HepG2 (cell line): ENCODE data around the gene CCDC120. TPM values are rescaled to one million over a fixed set of nuclear protein-coding genes. Genes with fewer than 3 reads are reported as not detected.

Source experiments
- EED ChIP-seq: sonication (generic); formaldehyde crosslinking; IDR thresholded peaks from 2 replicates; pipeline ENCODE4 v1.5.0; 2020; ENCODE audit warnings: mild to moderate bottlenecking, missing genetic modification reagents
- ELF4 ChIP-seq: sonication (generic); formaldehyde crosslinking; IDR thresholded peaks from 2 replicates; pipeline ENCODE4 v1.5.0; 2020; ENCODE audit warnings: missing genetic modification reagents, mild to moderate bottlenecking, moderate library complexity, borderline replicate concordance
- HOXA9 ChIP-seq: sonication (generic); formaldehyde crosslinking; IDR thresholded peaks from 2 replicates; pipeline ENCODE4 v1.8.1; 2022; ENCODE audit warnings: missing genetic modification reagents, mild to moderate bottlenecking, moderate library complexity, borderline replicate concordance
- MTA1 ChIP-seq: sonication (generic); formaldehyde crosslinking; IDR thresholded peaks from 2 replicates; pipeline ENCODE4 v1.4.0; 2020; ENCODE audit warnings: missing genetic modification reagents, mild to moderate bottlenecking, borderline replicate concordance
- NRL ChIP-seq: sonication (generic); formaldehyde crosslinking; IDR thresholded peaks from 2 replicates; pipeline ENCODE4 v1.5.0; 2020; ENCODE audit warnings: missing genetic modification reagents, mild to moderate bottlenecking, moderate library complexity, borderline replicate concordance
- PRPF4 ChIP-seq: fragments of 200-400 bp; formaldehyde crosslinking; IDR thresholded peaks from 2 replicates; pipeline ENCODE4 v1.6.1; 2016; ENCODE audit warnings: low read length, low read depth; ENCODE audit not compliant: poor library complexity, severe bottlenecking
- RORA ChIP-seq: sonication (generic); formaldehyde crosslinking; IDR thresholded peaks from 2 replicates; pipeline ENCODE4 v1.5.0; 2020; ENCODE audit warnings: mild to moderate bottlenecking, missing genetic modification reagents, moderate library complexity
- SAFB2 ChIP-seq: sonication (generic); formaldehyde crosslinking; IDR thresholded peaks from 2 replicates; pipeline ENCODE4 v1.5.1; 2020; ENCODE audit warnings: missing genetic modification reagents, low read depth, mild to moderate bottlenecking, borderline replicate concordance
- TP53 ChIP-seq: sonication (generic); formaldehyde crosslinking; conservative IDR thresholded peaks from 2 replicates; pipeline ENCODE4 v1.4.0; 2020; ENCODE audit warnings: missing genetic modification reagents
- YEATS4 ChIP-seq: sonication (generic); formaldehyde crosslinking; IDR thresholded peaks from 2 replicates; pipeline ENCODE4 v1.4.0; 2020; ENCODE audit warnings: missing genetic modification reagents, borderline replicate concordance
- ZBTB7B ChIP-seq: sonication (generic); formaldehyde crosslinking; IDR thresholded peaks from 2 replicates; pipeline ENCODE4 v1.4.0; 2020; ENCODE audit warnings: missing genetic modification reagents
- ZFY ChIP-seq: sonication (generic); formaldehyde crosslinking; IDR thresholded peaks from 2 replicates; pipeline ENCODE4 v1.4.0; 2020; ENCODE audit warnings: missing genetic modification reagents
- ZNF136 ChIP-seq: sonication (generic); formaldehyde crosslinking; IDR thresholded peaks from 2 replicates; pipeline ENCODE4 v1.8.1; 2022; ENCODE audit warnings: low read depth, mild to moderate bottlenecking, moderate library complexity, missing genetic modification reagents
- ZNF180 ChIP-seq: sonication (generic); formaldehyde crosslinking; IDR thresholded peaks from 2 replicates; pipeline ENCODE4 v1.4.0; 2020; ENCODE audit warnings: low read depth, missing genetic modification reagents, borderline replicate concordance
- ZNF235 ChIP-seq: sonication (generic); formaldehyde crosslinking; IDR thresholded peaks from 2 replicates; pipeline ENCODE4 v1.8.1; 2023; ENCODE audit warnings: mild to moderate bottlenecking, missing genetic modification reagents, borderline replicate concordance
- ZNF431 ChIP-seq: sonication (generic); formaldehyde crosslinking; IDR thresholded peaks from 2 replicates; pipeline ENCODE4 v1.9.0; 2022; ENCODE audit warnings: missing genetic modification reagents, low read depth, mild to moderate bottlenecking, borderline replicate concordance
- ZNF530 ChIP-seq: sonication (generic); formaldehyde crosslinking; IDR thresholded peaks from 2 replicates; pipeline ENCODE4 v1.5.0; 2020; ENCODE audit warnings: low read depth, mild to moderate bottlenecking, missing genetic modification reagents
- ZNF644 ChIP-seq: IDR thresholded peaks from 2 replicates; pipeline ENCODE4 v1.6.1; 2016; ENCODE audit warnings: low read depth
- ZNF703 ChIP-seq: sonication (generic); formaldehyde crosslinking; IDR thresholded peaks from 2 replicates; pipeline ENCODE4 v1.5.1; 2020; ENCODE audit warnings: missing genetic modification reagents, mild to moderate bottlenecking, moderate library complexity, borderline replicate concordance
- polyA plus RNA-seq, 8 experiments: library from polyadenylated mRNA; depleted of rRNA in 3 of 8; stranded (reverse) in 7 of 8; unstranded in 1 of 8; fragments of >200 nt; fragmentation: Illumina TruSeq in 4 of 8; extraction: Trizol in 4 of 8; gene quantifications; 2 replicates each; pipeline versions ENCODE4 v1.2.1 to v1.2.3, GENCODE V29; 2011 to 2016; ENCODE audit warnings: low read depth in 4 of 8, missing spikeins in 1 of 8, mixed read lengths in 1 of 8; ENCODE audit not compliant: insufficient read depth in 1 of 8
- total RNA-seq, 5 experiments: library from RNA; depleted of rRNA; stranded (reverse); fragments of >200 nt; fragmentation: Illumina TruSeq; extraction: Trizol; gene quantifications; 2 replicates each; pipeline ENCODE4 v1.2.3, GENCODE V29; 2016; ENCODE audit warnings: low read depth in 1 of 5
- TF ChIP-seq, protein P1 (sequence below): sonication (generic); formaldehyde crosslinking; IDR thresholded peaks from 2 replicates; pipeline ENCODE4 v1.4.0; 2020; ENCODE audit warnings: missing genetic modification reagents
- TF ChIP-seq, protein P2 (sequence below): sonication (generic); formaldehyde crosslinking; IDR thresholded peaks from 2 replicates; pipeline ENCODE4 v1.4.0; 2020; ENCODE audit warnings: missing genetic modification reagents, mild to moderate bottlenecking, borderline replicate concordance
- TF ChIP-seq, protein P3 (sequence below): sonication (generic); formaldehyde crosslinking; IDR thresholded peaks from 2 replicates; pipeline ENCODE4 v1.9.0; 2022; ENCODE audit warnings: low read depth, missing genetic modification reagents

Gene CCDC120
- total and polyA plus RNA-seq, 2 of the 13 experiments (the other 11 are each of a cell fraction or from before 2014, with no cell fraction given) = 0.89 to 3.2 TPM

DNA sequence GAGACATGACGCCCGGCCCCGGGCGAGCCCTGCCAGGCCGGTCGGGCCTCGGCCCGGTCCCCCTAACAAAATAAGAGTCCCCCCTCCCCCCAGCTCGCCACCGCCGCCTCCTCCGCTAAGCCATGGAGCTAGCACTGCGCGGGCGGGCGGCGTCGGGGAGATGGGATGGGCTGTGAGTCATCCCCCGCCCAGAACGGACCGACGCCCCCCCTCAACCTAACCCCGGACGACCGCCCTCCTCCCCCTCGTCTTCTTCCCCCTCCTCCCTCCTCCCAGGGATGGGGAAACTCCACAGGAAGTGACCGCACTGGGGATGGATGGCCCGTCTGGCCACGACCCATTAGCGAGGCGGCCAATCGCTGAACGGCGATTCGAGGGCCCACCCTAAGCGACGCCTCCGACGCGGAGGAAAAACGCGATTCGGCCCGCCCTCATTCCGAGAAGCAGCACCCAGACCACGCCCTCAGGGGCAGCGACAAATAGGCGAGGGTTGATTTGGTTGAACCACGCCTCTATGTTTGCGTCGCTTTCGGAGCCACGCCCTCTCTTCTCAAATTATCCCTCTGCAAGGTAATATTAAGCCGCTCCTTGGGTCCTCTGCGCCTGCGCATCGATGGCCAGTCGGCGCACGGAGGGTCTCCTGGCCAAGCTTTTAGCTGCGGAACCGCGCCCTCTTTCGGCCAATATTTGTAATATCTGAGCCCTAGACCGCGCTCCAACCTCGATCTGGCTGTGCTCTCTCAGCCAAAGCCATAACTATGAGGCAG, 15.4 kb upstream of the CCDC120 start, which contains the start of gene TFE3 (continued):
- TF ChIP-seq ZNF644 (no peak), ZNF431 (CRISPR knock-in tag) (no peak), ZBTB7B (no peak), ZNF235 (CRISPR knock-in tag) (no peak), PRPF4 (no peak), ZNF180 (no peak), RORA (CRISPR knock-in tag) (no peak), SAFB2 (CRISPR knock-in tag) (no peak), NRL (no peak), ZFY (CRISPR knock-in tag) (no peak), ZNF703 (CRISPR knock-in tag) (no peak), ZNF530 (CRISPR knock-in tag) (no peak), ELF4 (CRISPR knock-in tag) (no peak), YEATS4 (no peak), HOXA9 (CRISPR knock-in tag) (no peak), TP53 (no peak), MTA1 (CRISPR knock-in tag) (no peak), ZNF136 (CRISPR knock-in tag) (0 out of 2 replicates have a peak, but pooled peaks have one; percentile 36), EED (CRISPR knock-in tag) (no peak)
- TF ChIP-seq, protein P1, sequence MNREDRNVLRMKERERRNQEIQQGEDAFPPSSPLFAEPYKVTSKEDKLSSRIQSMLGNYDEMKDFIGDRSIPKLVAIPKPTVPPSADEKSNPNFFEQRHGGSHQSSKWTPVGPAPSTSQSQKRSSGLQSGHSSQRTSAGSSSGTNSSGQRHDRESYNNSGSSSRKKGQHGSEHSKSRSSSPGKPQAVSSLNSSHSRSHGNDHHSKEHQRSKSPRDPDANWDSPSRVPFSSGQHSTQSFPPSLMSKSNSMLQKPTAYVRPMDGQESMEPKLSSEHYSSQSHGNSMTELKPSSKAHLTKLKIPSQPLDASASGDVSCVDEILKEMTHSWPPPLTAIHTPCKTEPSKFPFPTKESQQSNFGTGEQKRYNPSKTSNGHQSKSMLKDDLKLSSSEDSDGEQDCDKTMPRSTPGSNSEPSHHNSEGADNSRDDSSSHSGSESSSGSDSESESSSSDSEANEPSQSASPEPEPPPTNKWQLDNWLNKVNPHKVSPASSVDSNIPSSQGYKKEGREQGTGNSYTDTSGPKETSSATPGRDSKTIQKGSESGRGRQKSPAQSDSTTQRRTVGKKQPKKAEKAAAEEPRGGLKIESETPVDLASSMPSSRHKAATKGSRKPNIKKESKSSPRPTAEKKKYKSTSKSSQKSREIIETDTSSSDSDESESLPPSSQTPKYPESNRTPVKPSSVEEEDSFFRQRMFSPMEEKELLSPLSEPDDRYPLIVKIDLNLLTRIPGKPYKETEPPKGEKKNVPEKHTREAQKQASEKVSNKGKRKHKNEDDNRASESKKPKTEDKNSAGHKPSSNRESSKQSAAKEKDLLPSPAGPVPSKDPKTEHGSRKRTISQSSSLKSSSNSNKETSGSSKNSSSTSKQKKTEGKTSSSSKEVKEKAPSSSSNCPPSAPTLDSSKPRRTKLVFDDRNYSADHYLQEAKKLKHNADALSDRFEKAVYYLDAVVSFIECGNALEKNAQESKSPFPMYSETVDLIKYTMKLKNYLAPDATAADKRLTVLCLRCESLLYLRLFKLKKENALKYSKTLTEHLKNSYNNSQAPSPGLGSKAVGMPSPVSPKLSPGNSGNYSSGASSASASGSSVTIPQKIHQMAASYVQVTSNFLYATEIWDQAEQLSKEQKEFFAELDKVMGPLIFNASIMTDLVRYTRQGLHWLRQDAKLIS = no peak
- TF ChIP-seq, protein P2, sequence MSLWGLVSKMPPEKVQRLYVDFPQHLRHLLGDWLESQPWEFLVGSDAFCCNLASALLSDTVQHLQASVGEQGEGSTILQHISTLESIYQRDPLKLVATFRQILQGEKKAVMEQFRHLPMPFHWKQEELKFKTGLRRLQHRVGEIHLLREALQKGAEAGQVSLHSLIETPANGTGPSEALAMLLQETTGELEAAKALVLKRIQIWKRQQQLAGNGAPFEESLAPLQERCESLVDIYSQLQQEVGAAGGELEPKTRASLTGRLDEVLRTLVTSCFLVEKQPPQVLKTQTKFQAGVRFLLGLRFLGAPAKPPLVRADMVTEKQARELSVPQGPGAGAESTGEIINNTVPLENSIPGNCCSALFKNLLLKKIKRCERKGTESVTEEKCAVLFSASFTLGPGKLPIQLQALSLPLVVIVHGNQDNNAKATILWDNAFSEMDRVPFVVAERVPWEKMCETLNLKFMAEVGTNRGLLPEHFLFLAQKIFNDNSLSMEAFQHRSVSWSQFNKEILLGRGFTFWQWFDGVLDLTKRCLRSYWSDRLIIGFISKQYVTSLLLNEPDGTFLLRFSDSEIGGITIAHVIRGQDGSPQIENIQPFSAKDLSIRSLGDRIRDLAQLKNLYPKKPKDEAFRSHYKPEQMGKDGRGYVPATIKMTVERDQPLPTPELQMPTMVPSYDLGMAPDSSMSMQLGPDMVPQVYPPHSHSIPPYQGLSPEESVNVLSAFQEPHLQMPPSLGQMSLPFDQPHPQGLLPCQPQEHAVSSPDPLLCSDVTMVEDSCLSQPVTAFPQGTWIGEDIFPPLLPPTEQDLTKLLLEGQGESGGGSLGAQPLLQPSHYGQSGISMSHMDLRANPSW (CRISPR knock-in tag) = no peak
- TF ChIP-seq, protein P3, sequence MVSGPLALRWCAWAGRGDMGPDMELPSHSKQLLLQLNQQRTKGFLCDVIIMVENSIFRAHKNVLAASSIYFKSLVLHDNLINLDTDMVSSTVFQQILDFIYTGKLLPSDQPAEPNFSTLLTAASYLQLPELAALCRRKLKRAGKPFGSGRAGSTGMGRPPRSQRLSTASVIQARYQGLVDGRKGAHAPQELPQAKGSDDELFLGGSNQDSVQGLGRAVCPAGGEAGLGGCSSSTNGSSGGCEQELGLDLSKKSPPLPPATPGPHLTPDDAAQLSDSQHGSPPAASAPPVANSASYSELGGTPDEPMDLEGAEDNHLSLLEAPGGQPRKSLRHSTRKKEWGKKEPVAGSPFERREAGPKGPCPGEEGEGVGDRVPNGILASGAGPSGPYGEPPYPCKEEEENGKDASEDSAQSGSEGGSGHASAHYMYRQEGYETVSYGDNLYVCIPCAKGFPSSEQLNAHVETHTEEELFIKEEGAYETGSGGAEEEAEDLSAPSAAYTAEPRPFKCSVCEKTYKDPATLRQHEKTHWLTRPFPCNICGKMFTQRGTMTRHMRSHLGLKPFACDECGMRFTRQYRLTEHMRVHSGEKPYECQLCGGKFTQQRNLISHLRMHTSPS (CRISPR knock-in tag) = no peak
